ENCODE data around the gene RXFP1.
"Not testable (repeated sequence)": the region's sequence is repeated elsewhere in the genome, so short reads cannot be mapped to it uniquely, and the experiment has no call there.

Gene RXFP1

GRCh38 chr4:158621729-158622128 lies 100.0 kb downstream of the RXFP1 start:
- no peak for DNase-seq

GRCh38 chr4:158622251-158622650 lies 100.6 kb downstream of the RXFP1 start:
- DNase-seq = no peak

GRCh38 chr4:158624889-158625478 lies 103.3 kb downstream of the RXFP1 start:
- no peak for DNase-seq

GRCh38 chr4:158625544-158625943 lies 103.9 kb downstream of the RXFP1 start:
- no peak for DNase-seq

GRCh38 chr4:158630893-158631292 lies 109.2 kb downstream of the RXFP1 start:
- no peak for DNase-seq

GRCh38 chr4:158636619-158637018 lies 114.9 kb downstream of the RXFP1 start:
- DNase-seq = no peak

- DNase-seq = no peak
Measured at GRCh38 chr4:158644356-158644755, 122.7 kb downstream of the RXFP1 start.

GRCh38 chr4:158644760-158645159 lies 123.1 kb downstream of the RXFP1 start:
- no peak for DNase-seq

- DNase-seq = no peak
Measured at GRCh38 chr4:158649111-158649680, 127.5 kb downstream of the RXFP1 start.

GRCh38 chr4:158652920-158653319 lies 131.2 kb downstream of the RXFP1 start:
- no peak for DNase-seq

- DNase-seq = no peak
Measured at GRCh38 chr4:158656439-158656838, 134.8 kb downstream of the RXFP1 start.

- DNase-seq = no peak
Measured at GRCh38 chr4:158657291-158657690, 135.6 kb downstream of the RXFP1 start.

- DNase-seq = not testable (repeated sequence)
Measured at GRCh38 chr4:158663255-158663654, 141.6 kb downstream of the RXFP1 start.

- not testable (repeated sequence) for DNase-seq
Measured at GRCh38 chr4:158663707-158664625, 142.3 kb downstream of the RXFP1 start.

- no peak for DNase-seq
Measured at GRCh38 chr4:158664806-158665205, 143.1 kb downstream of the RXFP1 start.

- DNase-seq = no peak
Measured at GRCh38 chr4:158666892-158667291, 145.2 kb downstream of the RXFP1 start.

GRCh38 chr4:158667651-158668198 lies 146.0 kb downstream of the RXFP1 start:
- DNase-seq = peak in 1 of 2 donors; percentile 18

GRCh38 chr4:158669310-158669709 lies 147.6 kb downstream of the RXFP1 start:
- DNase-seq = no peak

- DNase-seq = peak; percentile 41 to 46
Measured at GRCh38 chr4:158670975-158671664, 149.4 kb downstream of the RXFP1 start.

GRCh38 chr4:158671665-158671914 lies 149.9 kb downstream of the RXFP1 start, which contains the start of gene C4orf46:
Gene C4orf46, minus strand, starts transcription at chr4:158671887. Its CDS starts 86 bp downstream, at chr4:158671801.
- no peak for DNase-seq

GRCh38 chr4:158671915-158672806 lies 150.5 kb downstream of the RXFP1 start, which contains the start of gene ETFDH:
Gene ETFDH, plus strand, starts transcription at chr4:158672296. Its CDS starts 161 bp downstream, at chr4:158672457.
- peak; percentile 92 to 96 for DNase-seq

GRCh38 chr4:158673633-158674032 lies 152.0 kb downstream of the RXFP1 start:
- no peak for DNase-seq
